ENCODE data around the gene RDX. TPM values are rescaled to one million over a fixed set of nuclear protein-coding genes. Genes with fewer than 3 reads are reported as not detected.
A peak's percentile ranks its signal among the peaks of the same experiment; 100 is the strongest.
"Not testable (repeated sequence)": the region's sequence is repeated elsewhere in the genome, so short reads cannot be mapped to it uniquely, and the experiment has no call there.

RDX gene
- total RNA-seq, 1 experiment from 2014 or later: 77.4 TPM

GRCh38 chr11:110308071-110308470 is 11.7 kb upstream of the RDX start:
- TF ChIP-seq ZNF263 (CRISPR knock-in tag; IDR thresholded peaks at IDR 0.05; ENCODE audit: low read depth) (no peak), NFYB (CRISPR knock-in tag; conservative IDR thresholded peaks at IDR 0.05; ENCODE audit: low read depth) (no peak), SMAD4 (CRISPR knock-in tag; IDR thresholded peaks at IDR 0.05) (no peak), NR3C1 (CRISPR knock-in tag; conservative IDR thresholded peaks at IDR 0.05; ENCODE audit: low read depth) (no peak), SOX15 (CRISPR knock-in tag; IDR thresholded peaks at IDR 0.05) (no peak), ZNF219 (CRISPR knock-in tag; IDR thresholded peaks at IDR 0.05; ENCODE audit: borderline replicate concordance) (no peak), ZNF512 (CRISPR knock-in tag; IDR thresholded peaks at IDR 0.05; ENCODE audit: borderline replicate concordance) (no peak), HMGA2 (CRISPR knock-in tag; IDR thresholded peaks at IDR 0.05) (no peak)
- TF ChIP-seq, protein P1, sequence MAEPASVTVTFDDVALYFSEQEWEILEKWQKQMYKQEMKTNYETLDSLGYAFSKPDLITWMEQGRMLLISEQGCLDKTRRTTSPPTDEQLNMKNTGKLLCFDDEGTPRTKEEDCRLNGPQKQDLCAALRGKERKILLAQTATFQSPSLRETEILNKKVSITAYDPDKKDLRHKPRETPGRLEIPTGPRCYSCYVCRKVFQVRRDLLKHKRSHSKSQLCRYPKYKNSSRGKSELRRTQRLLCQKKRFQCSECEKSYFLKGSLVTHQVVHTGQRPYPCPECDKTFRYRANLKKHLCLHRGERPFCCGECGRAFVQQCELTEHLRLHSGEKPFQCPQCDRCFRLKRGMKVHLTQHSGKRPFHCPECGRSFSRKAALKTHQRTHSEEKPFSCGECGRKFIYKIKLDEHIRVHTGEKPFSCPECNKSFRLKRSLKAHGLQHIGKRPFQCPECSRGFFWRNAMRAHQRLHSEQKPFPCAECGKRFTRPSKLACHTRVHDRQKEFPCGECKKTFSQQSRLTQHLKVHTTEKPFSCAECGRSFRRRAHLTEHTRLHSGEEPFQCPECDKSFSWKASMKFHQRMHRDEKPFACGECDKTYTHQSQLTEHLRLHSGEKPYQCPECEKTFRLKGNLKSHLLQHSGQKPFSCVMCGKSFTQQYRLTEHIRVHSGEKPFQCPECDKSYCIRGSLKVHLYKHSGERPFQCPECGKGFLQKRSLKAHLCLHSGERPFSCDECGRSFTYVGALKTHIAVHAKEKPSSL (CRISPR knock-in tag; conservative IDR thresholded peaks at IDR 0.05): no peak
- no peaks in the 10 kb centered on the region for H3K27me3 Mint-ChIP-seq (ENCODE audit: low read depth)
- CTCF ChIA-PET: interaction anchor here (0.5 kb wide), 1 partner anchor 12 kb away, joined by 3 read pairs; the partner anchor contains the start of gene RDX
- H3K4me1 Mint-ChIP-seq: peaks cover 27% of the 10 kb centered on the region
- peaks cover 10% of the 10 kb centered on the region for H3K9me3 Mint-ChIP-seq
- no peak for DNase-seq (ENCODE audit: low spot score)
- H3K27ac Mint-ChIP-seq: no peak overlapping the region
- peak; percentile 78 for ATAC-seq
- H3K36me3 Mint-ChIP-seq: 0 out of 2 replicates have a peak, but pooled peaks cover 3% of the 10 kb centered on the region
- POLR2A ChIA-PET: no interaction called here
- no peak overlapping the region for H3K4me3 Mint-ChIP-seq

DNA sequence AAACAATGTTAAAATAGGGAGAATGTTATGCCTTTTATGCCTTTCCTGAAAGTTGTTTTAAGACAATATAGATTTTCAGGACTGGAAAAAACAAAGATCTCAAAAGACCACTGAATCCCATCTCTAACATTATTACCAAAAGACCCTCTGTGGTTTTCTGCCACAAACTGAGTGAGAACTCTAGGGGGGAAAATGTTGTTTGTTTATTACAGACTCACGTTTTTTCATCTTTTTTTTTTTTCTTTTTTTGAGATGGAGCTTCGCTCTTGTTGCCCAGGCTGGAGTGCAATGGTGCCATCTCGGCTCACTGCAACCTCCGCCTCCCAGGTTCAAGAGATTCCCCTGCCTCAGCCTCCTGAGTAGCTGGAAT is 9.6 kb upstream of the RDX start:
- H3K9me3 Mint-ChIP-seq; H3K27ac Mint-ChIP-seq; ATAC-seq; H3K27me3 Mint-ChIP-seq (ENCODE audit: low read depth); DNase-seq (ENCODE audit: low spot score); H3K36me3 Mint-ChIP-seq; POLR2A ChIA-PET; H3K4me3 Mint-ChIP-seq: not testable (repeated sequence)
- CTCF ChIA-PET: interaction anchor here (0.6 kb wide), 1 partner anchor 453 kb away, joined by 3 read pairs; no protein-coding TSS in a partner anchor
- H3K4me1 Mint-ChIP-seq: peaks cover 12% of the 10 kb centered on the region

- peaks cover 10% of the 10 kb centered on the region for H3K9me3 Mint-ChIP-seq
- H3K36me3 Mint-ChIP-seq: 0 out of 2 replicates have a peak, but pooled peaks cover 3% of the 10 kb centered on the region
- ChIA-PET CTCF (no interaction called here), POLR2A (no interaction called here)
- H3K4me1 Mint-ChIP-seq: peaks cover 10% of the 10 kb centered on the region
- no peak for DNase-seq (ENCODE audit: low spot score)
- no peaks in the 10 kb centered on the region for H3K27me3 Mint-ChIP-seq (ENCODE audit: low read depth)
- no peak overlapping the region for H3K27ac Mint-ChIP-seq
- no peak overlapping the region for H3K4me3 Mint-ChIP-seq
- no peak for ATAC-seq
- TF ChIP-seq ZNF121 (CRISPR knock-in tag; IDR thresholded peaks at IDR 0.05) (no peak), JUN (CRISPR knock-in tag; IDR thresholded peaks at IDR 0.05) (no peak), E2F4 (CRISPR knock-in tag; IDR thresholded peaks at IDR 0.05; ENCODE audit: borderline replicate concordance, low read depth) (no peak), ZNF317 (CRISPR knock-in tag; IDR thresholded peaks at IDR 0.05; ENCODE audit: borderline replicate concordance, low read depth) (no peak), RORB (CRISPR knock-in tag; IDR thresholded peaks at IDR 0.05) (no peak), ZNF219 (CRISPR knock-in tag; IDR thresholded peaks at IDR 0.05; ENCODE audit: borderline replicate concordance) (no peak), JAZF1 (CRISPR knock-in tag; IDR thresholded peaks at IDR 0.05) (no peak), IRF2 (CRISPR knock-in tag; IDR thresholded peaks at IDR 0.05; ENCODE audit: borderline replicate concordance, low read depth) (no peak), ARID4B (CRISPR knock-in tag; IDR thresholded peaks at IDR 0.05; ENCODE audit: borderline replicate concordance) (no peak), NR1H2 (CRISPR knock-in tag; IDR thresholded peaks at IDR 0.05) (no peak)
- TF ChIP-seq, protein P2, sequence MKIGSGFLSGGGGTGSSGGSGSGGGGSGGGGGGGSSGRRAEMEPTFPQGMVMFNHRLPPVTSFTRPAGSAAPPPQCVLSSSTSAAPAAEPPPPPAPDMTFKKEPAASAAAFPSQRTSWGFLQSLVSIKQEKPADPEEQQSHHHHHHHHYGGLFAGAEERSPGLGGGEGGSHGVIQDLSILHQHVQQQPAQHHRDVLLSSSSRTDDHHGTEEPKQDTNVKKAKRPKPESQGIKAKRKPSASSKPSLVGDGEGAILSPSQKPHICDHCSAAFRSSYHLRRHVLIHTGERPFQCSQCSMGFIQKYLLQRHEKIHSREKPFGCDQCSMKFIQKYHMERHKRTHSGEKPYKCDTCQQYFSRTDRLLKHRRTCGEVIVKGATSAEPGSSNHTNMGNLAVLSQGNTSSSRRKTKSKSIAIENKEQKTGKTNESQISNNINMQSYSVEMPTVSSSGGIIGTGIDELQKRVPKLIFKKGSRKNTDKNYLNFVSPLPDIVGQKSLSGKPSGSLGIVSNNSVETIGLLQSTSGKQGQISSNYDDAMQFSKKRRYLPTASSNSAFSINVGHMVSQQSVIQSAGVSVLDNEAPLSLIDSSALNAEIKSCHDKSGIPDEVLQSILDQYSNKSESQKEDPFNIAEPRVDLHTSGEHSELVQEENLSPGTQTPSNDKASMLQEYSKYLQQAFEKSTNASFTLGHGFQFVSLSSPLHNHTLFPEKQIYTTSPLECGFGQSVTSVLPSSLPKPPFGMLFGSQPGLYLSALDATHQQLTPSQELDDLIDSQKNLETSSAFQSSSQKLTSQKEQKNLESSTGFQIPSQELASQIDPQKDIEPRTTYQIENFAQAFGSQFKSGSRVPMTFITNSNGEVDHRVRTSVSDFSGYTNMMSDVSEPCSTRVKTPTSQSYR (CRISPR knock-in tag; IDR thresholded peaks at IDR 0.05): no peak
These were observed 9.0 kb upstream of the RDX start for GRCh38 chr11:110305169-110306018.
